HCT116 (cell line): ENCODE results near the gene COL20A1. TPM values are rescaled to one million over a fixed set of nuclear protein-coding genes. Genes with fewer than 3 reads are reported as not detected.
"Not testable (repeated sequence)": the region's sequence is repeated elsewhere in the genome, so short reads cannot be mapped to it uniquely, and the experiment has no call there.

Experiments used
- ATAC-seq: fragments of 200-7000 bp; cut with Tn5 transposase; 2 replicates; pipeline ENCODE4 v1.9.1; 2020; ENCODE audit warnings: mild to moderate bottlenecking, moderate library complexity
- BruUV-seq: library from RNA; stranded (reverse); fragments of 400-500 nt; replicated peaks from 2 replicates; lab custom pipeline; 2021; lab: Mats Ljungman, UMichigan
- CTCF ChIA-PET: fragments of 300-600 bp; sonication (Branson Sonifier 250); formaldehyde crosslinking; loops from one replicate; lab custom pipeline; 2021; ENCODE audit warnings: antibody characterized with exemption; lab: Charles Lee
- POLR2A ChIA-PET: fragments of 300-600, 350-600 bp; sonication (Branson Sonifier 250); formaldehyde crosslinking; loops from one replicate; lab custom pipeline; 2021; ENCODE audit warnings: antibody characterized with exemption; lab: Charles Lee
- RAD21 ChIA-PET, 2 experiments: fragments of 300-600 bp; sonication (Branson Sonifier 250); formaldehyde crosslinking; loops; one replicate each; lab custom pipeline; 2023; ENCODE audit warnings: low total read pairs in 2 of 2; ENCODE audit not compliant: uncharacterized antibody in 2 of 2, unreplicated experiment in 2 of 2, low non-redundant PET in 1 of 2; lab: Charles Lee
- DNase-seq: peaks from one replicate; pipeline ENCODE4 v3.0.0-alpha.2; 2010; ENCODE audit warnings: low read depth, low spot score
- H2AFZ ChIP-seq: fragments of 200-600 bp; shearing (Covaris generic), sonication (generic); 2 replicates; pipeline ENCODE4 v1.6.1; 2017; ENCODE audit warnings: low read depth, mixed run types, mixed read lengths, antibody characterized with exemption, low read length; ENCODE audit not compliant: poor library complexity, severe bottlenecking
- H3K27ac ChIP-seq: 2 replicates; pipeline ENCODE4 v1.5.1; 2012; ENCODE audit warnings: low read depth, low read length
- H3K27me3 ChIP-seq: fragments of 200-600 bp; sonication (generic); 2 replicates; pipeline ENCODE4 v1.6.1; 2016; ENCODE audit warnings: mixed run types, low read length, mixed read lengths; ENCODE audit not compliant: insufficient read depth
- H3K36me3 ChIP-seq, 2 experiments: fragments of 200-500 bp in 1 of 2; fragments of 200-600 bp in 1 of 2; sonication (Bioruptor generic) in 1 of 2; sonication (generic) in 1 of 2; 2 replicates each; pipeline versions ENCODE4 v1.5.1 to v1.6.1; 2014 to 2016; ENCODE audit warnings: low read length in 2 of 2, inconsistent platforms in 1 of 2, mixed read lengths in 1 of 2, mixed run types in 1 of 2; ENCODE audit not compliant: insufficient read depth in 2 of 2, control insufficient read depth in 1 of 2
- H3K4me1 ChIP-seq, 2 experiments: fragments of 200-600 bp in 1 of 2; sonication (generic) in 1 of 2; 2 replicates each; pipeline versions ENCODE4 v1.5.1 to v1.6.1; 2012 to 2017; ENCODE audit warnings: low read length in 2 of 2, inconsistent platforms in 1 of 2, mild to moderate bottlenecking in 1 of 2, mixed read lengths in 1 of 2, mixed run types in 1 of 2, moderate library complexity in 1 of 2; ENCODE audit not compliant: insufficient read depth in 2 of 2, control insufficient read depth in 1 of 2
- H3K4me2 ChIP-seq: fragments of 200-600 bp; sonication (generic); 2 replicates; pipeline ENCODE4 v1.6.1; 2017; ENCODE audit warnings: mixed run types, low read length, mixed read lengths
- H3K4me3 ChIP-seq, 2 experiments: fragments of 200-600 bp in 1 of 2; sonication (generic) in 1 of 2; replicated peaks in 1 of 2; 2 replicates each; pipeline ENCODE4 v1.5.1; 2011 to 2016; ENCODE audit warnings: low read length in 2 of 2, control low read depth in 1 of 2, low read depth in 1 of 2, mild to moderate bottlenecking in 1 of 2, mixed read lengths in 1 of 2, mixed run types in 1 of 2
- H3K79me2 ChIP-seq: fragments of 200-600 bp; sonication (generic); 2 replicates; pipeline ENCODE4 v1.6.1; 2017; ENCODE audit warnings: mild to moderate bottlenecking, mixed run types, low read length, moderate library complexity, mixed read lengths; ENCODE audit not compliant: insufficient read depth
- H3K9ac ChIP-seq: fragments of 200-600 bp; sonication (generic); 2 replicates; pipeline ENCODE4 v1.6.1; 2016; ENCODE audit warnings: low read length, mixed read lengths
- H3K9me2 ChIP-seq: fragments of 200-600 bp; sonication (generic), shearing (Covaris generic); 2 replicates; pipeline ENCODE4 v1.6.1; 2017; ENCODE audit warnings: mixed run types, mild to moderate bottlenecking, moderate library complexity; ENCODE audit not compliant: insufficient read depth
- H3K9me3 ChIP-seq, 2 experiments: fragments of 200-500 bp in 1 of 2; fragments of 200-600 bp in 1 of 2; sonication (Bioruptor generic) in 1 of 2; sonication (generic) in 1 of 2; 2 replicates each; pipeline ENCODE4 v1.6.1; 2014 to 2017; ENCODE audit warnings: low read length in 2 of 2, mixed read lengths in 2 of 2, inconsistent platforms in 1 of 2, low read depth in 1 of 2, mild to moderate bottlenecking in 1 of 2, mixed run types in 1 of 2, moderate library complexity in 1 of 2; ENCODE audit not compliant: control insufficient read depth in 1 of 2, insufficient read depth in 1 of 2
- H4K20me1 ChIP-seq: fragments of 200-600 bp; sonication (generic), shearing (Covaris generic); 2 replicates; pipeline ENCODE4 v1.6.1; 2017; ENCODE audit warnings: mixed run types, mild to moderate bottlenecking, moderate library complexity; ENCODE audit not compliant: insufficient read depth
- CEBPB ChIP-seq: IDR thresholded peaks from 2 replicates; pipeline ENCODE4 v1.6.1; 2012; ENCODE audit warnings: low read depth
- intact Hi-C: fragments of 100-400 bp; cut with micrococcal nuclease; formaldehyde crosslinking; loops from 2 replicates; pipeline ENCODE4 v1.10.0; 2022
- total RNA-seq: library from RNA; stranded (reverse); gene quantifications from one replicate; pipeline ENCODE4 v1.2.1, GENCODE V29; 2021; ENCODE audit not compliant: unreplicated experiment

COL20A1 gene
- total RNA-seq, 1 experiment from 2014 or later: 0.34 TPM

DNA sequence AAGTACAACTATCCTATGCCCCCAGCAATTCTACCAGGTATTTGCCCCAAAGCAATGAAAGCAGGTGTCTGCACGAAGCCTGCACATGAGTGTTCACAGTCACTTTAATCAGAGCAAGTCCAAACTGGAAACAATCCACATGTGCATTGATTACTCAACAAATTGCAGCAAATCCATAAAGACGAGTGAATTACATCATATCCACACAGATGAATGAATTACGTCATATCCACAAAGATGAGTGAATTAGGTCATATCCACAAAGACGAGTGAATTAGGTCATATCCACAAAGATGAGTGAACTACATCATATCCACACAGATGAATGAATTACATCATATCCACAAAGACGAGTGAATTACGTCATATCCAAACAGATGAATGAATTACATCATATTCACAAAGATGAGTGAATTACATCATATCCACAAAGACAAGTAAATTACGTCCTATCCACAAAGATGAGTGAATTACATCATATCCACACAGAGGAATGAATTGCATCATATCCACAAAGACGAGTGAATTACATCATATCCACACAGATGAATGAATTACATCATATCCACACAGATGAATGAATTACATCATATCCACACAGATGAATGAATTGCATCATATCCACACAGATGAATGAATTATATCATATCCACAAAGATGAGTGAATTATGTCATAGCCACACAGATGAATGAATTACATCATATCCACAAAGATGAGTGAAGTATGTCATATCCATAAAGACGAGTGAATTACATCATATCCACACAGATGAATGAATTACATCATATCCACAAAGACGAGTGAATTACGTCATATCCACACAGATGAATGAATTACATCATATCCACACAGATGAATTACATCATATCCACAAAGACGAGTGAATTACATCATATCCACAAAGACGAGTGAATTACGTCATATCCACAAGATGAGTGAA is 46.4 kb downstream of the COL20A1 start:
- H3K4me2 ChIP-seq, CTCF ChIA-PET, H3K4me1 ChIP-seq, H3K27ac ChIP-seq, H3K9me3 ChIP-seq, H3K79me2 ChIP-seq, DNase-seq, intact Hi-C loops, BruUV-seq, H3K36me3 ChIP-seq, H3K4me3 ChIP-seq, H3K9ac ChIP-seq, H4K20me1 ChIP-seq, RAD21 ChIA-PET, H3K9me2 ChIP-seq, H2AFZ ChIP-seq, POLR2A ChIA-PET, ATAC-seq: not testable (repeated sequence)
- peaks cover 23% of the 10 kb centered on the region for H3K27me3 ChIP-seq
- TF ChIP-seq CEBPB: peak; percentile 63

DNA sequence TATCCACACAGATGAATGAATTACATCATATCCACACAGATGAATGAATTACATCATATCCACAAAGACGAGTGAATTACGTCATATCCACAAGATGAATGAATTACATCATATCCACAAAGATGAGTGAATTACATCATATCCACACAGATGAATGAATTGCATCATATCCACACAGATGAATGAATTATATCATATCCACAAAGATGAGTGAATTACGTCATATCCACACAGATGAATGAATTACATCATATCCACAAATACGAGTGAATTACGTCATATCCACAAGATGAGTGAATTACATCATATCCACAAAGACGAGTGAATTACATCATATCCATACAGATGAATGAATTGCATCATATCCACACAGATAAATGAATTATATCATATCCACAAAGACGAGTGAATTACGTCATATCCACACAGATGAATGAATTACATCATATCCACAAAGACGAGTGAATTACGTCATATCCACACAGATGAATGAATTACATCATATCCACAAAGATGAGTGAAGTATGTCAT is 47.2 kb downstream of the COL20A1 start:
- H3K27me3 ChIP-seq: peaks cover 23% of the 10 kb centered on the region
- intact Hi-C loops, H3K9ac ChIP-seq, ATAC-seq, H3K9me3 ChIP-seq, H3K27ac ChIP-seq, H3K79me2 ChIP-seq, H3K4me1 ChIP-seq, DNase-seq, CTCF ChIA-PET, BruUV-seq, H3K36me3 ChIP-seq, H4K20me1 ChIP-seq, H3K4me2 ChIP-seq, H2AFZ ChIP-seq, POLR2A ChIA-PET, H3K9me2 ChIP-seq, H3K4me3 ChIP-seq, RAD21 ChIA-PET: not testable (repeated sequence)
- peak; percentile 65 for TF ChIP-seq CEBPB
